ENCODE data around the gene ASPA. TPM values are rescaled to one million over a fixed set of nuclear protein-coding genes. Genes with fewer than 3 reads are reported as not detected.
"Not testable (repeated sequence)": the region's sequence is repeated elsewhere in the genome, so short reads cannot be mapped to it uniquely, and the experiment has no call there.

Gene ASPA
- polyA plus RNA-seq, 1 donor (not counting 4 experiments of a cell fraction or from before 2014, with no cell fraction given) = not detected

- DNase-seq (ENCODE audit: low read depth, low spot score) = no peak
- FAIRE-seq = no peak
- H3K27me3 ChIP-seq (ENCODE audit: control insufficient read depth, extremely low read depth, insufficient read depth, low read length) = no peaks in the 10 kb centered on the region
- no peaks in the 10 kb centered on the region for H3K9me3 ChIP-seq (ENCODE audit: control insufficient read depth, low read depth, low read length)
- peaks cover 2% of the 10 kb centered on the region for H3K4me1 ChIP-seq (ENCODE audit: control insufficient read depth, extremely low read depth, insufficient read depth, low read length)
- no peak overlapping the region for H2AFZ ChIP-seq (ENCODE audit: control insufficient read depth, low read length)
- H3K79me2 ChIP-seq (ENCODE audit: control insufficient read depth, insufficient read depth, low read length) = no peaks in the 10 kb centered on the region
- H3K9me1 ChIP-seq (ENCODE audit: control insufficient read depth, extremely low read depth, insufficient read depth, low read length) = no peaks in the 10 kb centered on the region
- H3K36me3 ChIP-seq (ENCODE audit: control insufficient read depth in 2 of 2, extremely low read depth in 1 of 2, insufficient read depth in 2 of 2, low read length in 2 of 2) = no peaks in the 10 kb centered on the region
- no peak for TF ChIP-seq EZH2 (IDR thresholded peaks at IDR 0.05; ENCODE audit: low read length)
- TF ChIP-seq, protein P1, sequence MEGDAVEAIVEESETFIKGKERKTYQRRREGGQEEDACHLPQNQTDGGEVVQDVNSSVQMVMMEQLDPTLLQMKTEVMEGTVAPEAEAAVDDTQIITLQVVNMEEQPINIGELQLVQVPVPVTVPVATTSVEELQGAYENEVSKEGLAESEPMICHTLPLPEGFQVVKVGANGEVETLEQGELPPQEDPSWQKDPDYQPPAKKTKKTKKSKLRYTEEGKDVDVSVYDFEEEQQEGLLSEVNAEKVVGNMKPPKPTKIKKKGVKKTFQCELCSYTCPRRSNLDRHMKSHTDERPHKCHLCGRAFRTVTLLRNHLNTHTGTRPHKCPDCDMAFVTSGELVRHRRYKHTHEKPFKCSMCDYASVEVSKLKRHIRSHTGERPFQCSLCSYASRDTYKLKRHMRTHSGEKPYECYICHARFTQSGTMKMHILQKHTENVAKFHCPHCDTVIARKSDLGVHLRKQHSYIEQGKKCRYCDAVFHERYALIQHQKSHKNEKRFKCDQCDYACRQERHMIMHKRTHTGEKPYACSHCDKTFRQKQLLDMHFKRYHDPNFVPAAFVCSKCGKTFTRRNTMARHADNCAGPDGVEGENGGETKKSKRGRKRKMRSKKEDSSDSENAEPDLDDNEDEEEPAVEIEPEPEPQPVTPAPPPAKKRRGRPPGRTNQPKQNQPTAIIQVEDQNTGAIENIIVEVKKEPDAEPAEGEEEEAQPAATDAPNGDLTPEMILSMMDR (optimal IDR thresholded peaks at IDR 0.05 in 1 of 3, IDR thresholded peaks at IDR 0.05 in 1 of 3, conservative IDR thresholded peaks at IDR 0.05 in 1 of 3; ENCODE audit: extremely low read depth in 1 of 3, insufficient read depth in 2 of 3, low read length in 3 of 3) = no peak
- H3K4me2 ChIP-seq (ENCODE audit: control insufficient read depth, extremely low read depth, insufficient read depth, low read depth, low read length) = no peak overlapping the region
- no peaks in the 10 kb centered on the region for H4K20me1 ChIP-seq (ENCODE audit: control insufficient read depth, extremely low read depth, insufficient read depth, low read length)
- no peak overlapping the region for H3K4me3 ChIP-seq (ENCODE audit: control insufficient read depth in 2 of 3, extremely low read depth in 1 of 3, insufficient read depth in 2 of 3, low read depth in 1 of 3, low read length in 3 of 3)
- no peak overlapping the region for H3K9ac ChIP-seq (ENCODE audit: control insufficient read depth, extremely low read depth, insufficient read depth, low read length)
- H3K27ac ChIP-seq (ENCODE audit: control insufficient read depth, insufficient read depth, low read length) = no peak overlapping the region
- dilution Hi-C loops (cut with MboI; ENCODE audit: extremely low pct_ligation_motif_present, low sequenced_read_pairs) = no loop called here
Observed at GRCh38 chr17:3448059-3448665, 27.6 kb upstream of the ASPA start.

DNA sequence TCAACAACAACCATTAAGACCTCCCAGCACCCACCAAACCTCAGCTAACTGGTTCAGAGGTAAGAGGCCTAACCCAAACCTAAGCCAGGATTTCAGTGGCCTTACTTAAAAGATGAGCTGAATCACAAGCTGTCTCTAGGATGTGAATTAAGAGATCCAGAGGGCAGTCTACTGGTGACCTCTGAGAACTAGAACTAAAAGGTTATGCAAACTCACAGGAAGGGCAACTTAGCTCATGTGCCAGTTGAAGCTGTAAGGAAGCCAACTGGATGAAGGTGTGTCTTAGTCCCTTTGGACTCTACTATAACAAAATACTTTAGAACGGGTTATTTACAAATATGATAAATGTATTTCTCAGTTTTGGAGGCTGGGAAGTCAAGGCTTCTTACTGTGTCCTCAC is 9.4 kb upstream of the ASPA start:
- not testable (repeated sequence) for FAIRE-seq

DNA sequence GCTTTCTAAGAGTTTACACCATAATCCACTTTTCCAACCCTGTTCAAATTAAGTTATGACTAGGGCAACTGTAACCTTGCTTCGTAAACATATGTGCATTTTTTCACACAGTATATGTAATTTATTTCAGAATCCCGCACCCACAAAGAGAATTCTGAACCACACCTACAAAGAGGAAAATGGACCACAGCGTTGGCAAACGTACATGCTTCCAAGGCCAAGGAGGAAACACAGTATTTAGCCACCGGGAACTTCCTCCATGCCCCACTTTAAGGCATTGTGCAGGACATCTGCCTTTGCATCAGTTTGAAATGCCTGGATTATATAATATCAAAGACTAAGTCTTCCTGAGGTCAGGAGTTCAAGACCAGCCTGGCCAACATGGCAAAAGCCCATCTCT is 6.3 kb upstream of the ASPA start:
- Histone ChIP-seq H4K20me1 (ENCODE audit: control insufficient read depth, extremely low read depth, insufficient read depth, low read length) (no peaks in the 10 kb centered on the region), H2AFZ (ENCODE audit: control insufficient read depth, low read length) (no peak overlapping the region), H3K79me2 (ENCODE audit: control insufficient read depth, insufficient read depth, low read length) (no peaks in the 10 kb centered on the region), H3K9ac (ENCODE audit: control insufficient read depth, extremely low read depth, insufficient read depth, low read length) (no peak overlapping the region), H3K36me3 (ENCODE audit: control insufficient read depth in 2 of 2, extremely low read depth in 1 of 2, insufficient read depth in 2 of 2, low read length in 2 of 2) (no peaks in the 10 kb centered on the region), H3K9me1 (ENCODE audit: control insufficient read depth, extremely low read depth, insufficient read depth, low read length) (no peaks in the 10 kb centered on the region), H3K27ac (ENCODE audit: control insufficient read depth, insufficient read depth, low read length) (no peak overlapping the region), H3K4me1 (ENCODE audit: control insufficient read depth, extremely low read depth, insufficient read depth, low read length) (no peaks in the 10 kb centered on the region), H3K27me3 (ENCODE audit: control insufficient read depth, extremely low read depth, insufficient read depth, low read length) (no peaks in the 10 kb centered on the region), H3K9me3 (ENCODE audit: control insufficient read depth, low read depth, low read length) (no peaks in the 10 kb centered on the region), H3K4me2 (ENCODE audit: control insufficient read depth, extremely low read depth, insufficient read depth, low read depth, low read length) (no peak overlapping the region), H3K4me3 (ENCODE audit: control insufficient read depth in 2 of 3, extremely low read depth in 1 of 3, insufficient read depth in 2 of 3, low read depth in 1 of 3, low read length in 3 of 3) (no peak overlapping the region)
- FAIRE-seq (no peak), DNase-seq (ENCODE audit: low read depth, low spot score) (no peak)
- TF ChIP-seq, protein P1 (optimal IDR thresholded peaks at IDR 0.05 in 1 of 3, IDR thresholded peaks at IDR 0.05 in 1 of 3, conservative IDR thresholded peaks at IDR 0.05 in 1 of 3; ENCODE audit: extremely low read depth in 1 of 3, insufficient read depth in 2 of 3, low read length in 3 of 3) = no peak
- TF ChIP-seq EZH2 (IDR thresholded peaks at IDR 0.05; ENCODE audit: low read length) = no peak
- dilution Hi-C loops (cut with MboI; ENCODE audit: extremely low pct_ligation_motif_present, low sequenced_read_pairs) = no loop called here

More for the DNA sequence above, 9.4 kb upstream of the ASPA start:
- H4K20me1 ChIP-seq (ENCODE audit: control insufficient read depth, extremely low read depth, insufficient read depth, low read length); H3K9me1 ChIP-seq (ENCODE audit: control insufficient read depth, extremely low read depth, insufficient read depth, low read length); H3K79me2 ChIP-seq (ENCODE audit: control insufficient read depth, insufficient read depth, low read length); H3K9ac ChIP-seq (ENCODE audit: control insufficient read depth, extremely low read depth, insufficient read depth, low read length); H3K4me2 ChIP-seq (ENCODE audit: control insufficient read depth, extremely low read depth, insufficient read depth, low read depth, low read length); H3K4me1 ChIP-seq (ENCODE audit: control insufficient read depth, extremely low read depth, insufficient read depth, low read length); H3K9me3 ChIP-seq (ENCODE audit: control insufficient read depth, low read depth, low read length); H3K27me3 ChIP-seq (ENCODE audit: control insufficient read depth, extremely low read depth, insufficient read depth, low read length); DNase-seq (ENCODE audit: low read depth, low spot score); H2AFZ ChIP-seq (ENCODE audit: control insufficient read depth, low read length); dilution Hi-C loops (cut with MboI; ENCODE audit: extremely low pct_ligation_motif_present, low sequenced_read_pairs); H3K27ac ChIP-seq (ENCODE audit: control insufficient read depth, insufficient read depth, low read length); H3K36me3 ChIP-seq (ENCODE audit: control insufficient read depth in 2 of 2, extremely low read depth in 1 of 2, insufficient read depth in 2 of 2, low read length in 2 of 2); H3K4me3 ChIP-seq (ENCODE audit: control insufficient read depth in 2 of 3, extremely low read depth in 1 of 3, insufficient read depth in 2 of 3, low read depth in 1 of 3, low read length in 3 of 3): not testable (repeated sequence)
